K562 (cell line): Measurements from ENCODE around the gene FSIP2. TPM values are rescaled to one million over a fixed set of nuclear protein-coding genes. Genes with fewer than 3 reads are reported as not detected.

Experiments used
- ATAC-seq: fragments of 200-7000 bp; cut with Tn5 transposase; 3 replicates; pipeline ENCODE4 v1.9.1; 2020; ENCODE audit warnings: moderate library complexity
- Bru-seq: library from RNA; stranded (reverse); fragments of 400-500 nt; gene quantifications from one replicate; lab custom pipeline; 2021; lab: Mats Ljungman, UMichigan
- BruChase-seq, 2 experiments: library from RNA; stranded (reverse); fragments of 400-500 nt; gene quantifications; one replicate each; lab custom pipeline; 2021; lab: Mats Ljungman, UMichigan
- BruUV-seq: library from RNA; stranded (reverse); fragments of 400-500 nt; replicated peaks from 2 replicates; lab custom pipeline; 2021; lab: Mats Ljungman, UMichigan
- CTCF ChIA-PET: fragments of 300-600 bp; formaldehyde crosslinking; extraction: SDS; loops from one replicate; lab custom pipeline; 2021; ENCODE audit warnings: low intra/inter-chr PET ratio; lab: Yijun Ruan, JAX
- POLR2A ChIA-PET: fragments of 300-600, 350-650 bp; sonication (Branson Sonifier 250); formaldehyde crosslinking; extraction: SDS; loops from one replicate; lab custom pipeline; 2021; ENCODE audit warnings: antibody characterized with exemption, inconsistent platforms; lab: Yijun Ruan, JAX
- DNase-seq, 4 experiments: peaks; one replicate each; pipeline versions ENCODE4 v3.0.0 to v3.0.0-alpha.2; 2011 to 2018; ENCODE audit warnings: low spot score in 3 of 4, mixed read lengths in 3 of 4; ENCODE audit errors: extremely low read depth in 1 of 4
- FAIRE-seq: peaks from 2 replicates; lab custom pipeline; 2011; peaks lifted over from hg19 to GRCh38; lab: Jason Lieb, UNC
- H2AFZ ChIP-seq: 2 replicates; pipeline ENCODE4 v1.6.0; 2011; ENCODE audit warnings: low read depth, low read length, control low read depth, inconsistent platforms
- H3K27ac ChIP-seq: fragments of 200-600 bp; 3 replicates; pipeline ENCODE4 v1.8.0; 2011; ENCODE audit warnings: low read depth, mild to moderate bottlenecking, control low read depth, inconsistent platforms, low read length, moderate library complexity, mixed read lengths; ENCODE audit errors: extremely low read depth
- H3K27me3 ChIP-seq, 2 experiments: fragments of 300-600 bp in 1 of 2; 2 replicates in 1 of 2; 3 replicates in 1 of 2; pipeline versions ENCODE4 v1.6.0 to v1.8.0; 2011; ENCODE audit warnings: inconsistent platforms in 2 of 2, low read length in 2 of 2, mild to moderate bottlenecking in 1 of 2, mixed read lengths in 1 of 2, moderate library complexity in 1 of 2; ENCODE audit not compliant: control insufficient read depth in 2 of 2, insufficient read depth in 2 of 2
- H3K36me3 ChIP-seq: fragments of 300-600 bp; 3 replicates; pipeline ENCODE4 v1.8.0; 2011; ENCODE audit warnings: mild to moderate bottlenecking, low read length, inconsistent platforms; ENCODE audit not compliant: control insufficient read depth, insufficient read depth
- H3K4me1 ChIP-seq, 2 experiments: fragments of 200-600 bp in 1 of 2; replicated peaks in 1 of 2; 2 replicates in 1 of 2; 3 replicates in 1 of 2; pipeline versions ENCODE4 v1.5.1 to v1.8.0; 2011; ENCODE audit warnings: inconsistent platforms in 2 of 2, low read length in 2 of 2, mild to moderate bottlenecking in 1 of 2, mixed read lengths in 1 of 2, moderate library complexity in 1 of 2; ENCODE audit not compliant: control insufficient read depth in 2 of 2, insufficient read depth in 2 of 2
- H3K4me2 ChIP-seq: 2 replicates; pipeline ENCODE4 v1.6.1; 2011; ENCODE audit warnings: low read length, control low read depth, inconsistent platforms, mixed read lengths; ENCODE audit not compliant: insufficient read depth
- H3K4me3 ChIP-seq: fragments of 200-600 bp; sonication (generic), shearing (Covaris generic); 2 replicates; pipeline ENCODE4 v1.5.1; 2016; ENCODE audit warnings: control low read depth, inconsistent platforms
- H3K79me2 ChIP-seq: fragments of 200-600 bp; 3 replicates; pipeline ENCODE4 v1.8.0; 2011; ENCODE audit warnings: low read length, inconsistent platforms; ENCODE audit not compliant: control insufficient read depth, insufficient read depth
- H3K9ac ChIP-seq, 2 experiments: 2 replicates each; pipeline versions ENCODE4 v1.6.0 to v1.6.1; 2011; ENCODE audit warnings: low read depth in 2 of 2, low read length in 2 of 2, control low read depth in 1 of 2, inconsistent platforms in 1 of 2, mild to moderate bottlenecking in 1 of 2, mixed read lengths in 1 of 2; ENCODE audit not compliant: insufficient read depth in 1 of 2
- H3K9me1 ChIP-seq: one replicate; pipeline ENCODE4 v1.6.0; 2011; ENCODE audit warnings: inconsistent platforms, mild to moderate bottlenecking, low read length, moderate library complexity; ENCODE audit not compliant: control insufficient read depth, insufficient read depth
- H3K9me3 ChIP-seq: replicated peaks from 2 replicates; pipeline ENCODE4 v1.5.1; 2011; ENCODE audit warnings: low read depth, low read length, inconsistent platforms; ENCODE audit not compliant: control insufficient read depth, insufficient read depth
- H4K20me1 ChIP-seq: replicated peaks from 2 replicates; pipeline ENCODE4 v1.6.1; 2011; ENCODE audit warnings: low read length, inconsistent platforms, mixed read lengths; ENCODE audit not compliant: control insufficient read depth, insufficient read depth
- DEAF1 ChIP-seq: fragments of 450-650 bp; formaldehyde crosslinking; IDR thresholded peaks from 2 replicates; pipeline ENCODE4 v1.4.0; 2020; ENCODE audit warnings: mild to moderate bottlenecking, moderate library complexity
- E2F6 ChIP-seq, 2 experiments: IDR thresholded peaks; 2 replicates each; pipeline ENCODE4 v1.6.1; 2011; ENCODE audit warnings: borderline replicate concordance in 1 of 2, control low read depth in 1 of 2, low read depth in 1 of 2, low read length in 1 of 2, mild to moderate bottlenecking in 1 of 2, mixed read lengths in 1 of 2, moderate library complexity in 1 of 2; ENCODE audit not compliant: insufficient read depth in 1 of 2, insufficient read length in 1 of 2, poor library complexity in 1 of 2, severe bottlenecking in 1 of 2; ENCODE audit errors: extremely low read depth in 1 of 2
- FOXA3 ChIP-seq, 2 experiments: fragments of 450-650 bp in 1 of 2; sonication (generic) in 1 of 2; formaldehyde crosslinking; IDR thresholded peaks in 1 of 2; conservative IDR thresholded peaks in 1 of 2; 2 replicates each; pipeline versions ENCODE4 v1.4.0 to v1.8.0; 2020 to 2022; ENCODE audit warnings: mild to moderate bottlenecking in 2 of 2, missing genetic modification reagents in 1 of 2
- KAT8 ChIP-seq: fragments of 450-650 bp; IDR thresholded peaks from 2 replicates; pipeline ENCODE4 v1.6.1; 2016; ENCODE audit warnings: low read depth, mild to moderate bottlenecking
- MTA1 ChIP-seq: fragments of 450-650 bp; IDR thresholded peaks from 2 replicates; pipeline ENCODE4 v1.6.1; 2017; ENCODE audit warnings: borderline replicate concordance
- POLR2AphosphoS2 ChIP-seq: IDR thresholded peaks from 2 replicates; pipeline ENCODE4 v1.6.1; 2012; ENCODE audit warnings: low read length, improper control_type of control experiment
- RAD21 ChIP-seq, 2 experiments: fragments of 250-450 bp in 1 of 2; fragments of 450-650 bp in 1 of 2; sonication (Bioruptor Pico) in 1 of 2; formaldehyde crosslinking in 1 of 2; IDR thresholded peaks in 1 of 2; conservative IDR thresholded peaks in 1 of 2; 2 replicates each; pipeline versions ENCODE4 v1.4.0 to v1.8.0; 2020 to 2022; ENCODE audit warnings: mild to moderate bottlenecking in 2 of 2, moderate library complexity in 1 of 2
- SAFB2 ChIP-seq: fragments of 200-400 bp; formaldehyde crosslinking; IDR thresholded peaks from 2 replicates; pipeline ENCODE4 v1.6.1; 2018; ENCODE audit warnings: borderline replicate concordance, low read length, low read depth, moderate library complexity; ENCODE audit not compliant: severe bottlenecking
- SMAD3 ChIP-seq: fragments of 450-650 bp; formaldehyde crosslinking; conservative IDR thresholded peaks from 2 replicates; pipeline ENCODE4 v1.4.0; 2020; ENCODE audit warnings: mild to moderate bottlenecking
- ZNF76 ChIP-seq: fragments of 250-450 bp; sonication (Bioruptor Pico); IDR thresholded peaks from 2 replicates; pipeline ENCODE4 v1.4.0; 2020; ENCODE audit warnings: mild to moderate bottlenecking, moderate library complexity, borderline replicate concordance
- WGBS: fragments of 100-300 bp; shearing (Covaris generic); methylation state at CpG from one replicate; pipeline ENCODE4 v1.1.6; 2016; ENCODE audit warnings: low coverage, mixed read lengths; ENCODE audit not compliant: insufficient coverage; ENCODE audit errors: missing lambda C conversion rate; 5-methylcytosine and 5-hydroxymethylcytosine counted together
- in situ Hi-C: fragments of 300-500 bp; cut with MboI; formaldehyde crosslinking; loops from 4 replicates; pipeline ENCODE4 v1.15.0; 2018; ENCODE audit warnings: inconsistent platforms, mixed read lengths
- intact Hi-C: fragments of 100-400 bp; cut with micrococcal nuclease; formaldehyde crosslinking; loops from 2 replicates; pipeline ENCODE4 v1.14.2; 2022
- long read RNA-seq, 3 experiments: library from polyadenylated mRNA in 2 of 3; library from RNA in 1 of 3; unstranded in 2 of 3; stranded (forward) in 1 of 3; transcript quantifications; one replicate each; pipeline ENCODE4 v2.0.0, GENCODE V29; 2019 to 2022
- polyA minus RNA-seq, 3 experiments: library from RNA; depleted of rRNA, polyadenylated mRNA; stranded (reverse); fragments of >200 nt; gene quantifications; 2 replicates each; pipeline ENCODE4 v1.2.3, GENCODE V29; 2011
- polyA plus RNA-seq, 8 experiments: library from polyadenylated mRNA; depleted of rRNA in 4 of 8; stranded (reverse) in 5 of 8; unstranded in 3 of 8; fragments of >200 nt; fragmentation: Nextera tagmentation in 2 of 8; fragmentation: Illumina TruSeq in 1 of 8; extraction: Ambion mirVana in 2 of 8; extraction: Trizol in 1 of 8; gene quantifications; 2 replicates each; pipeline versions ENCODE4 v1.2.1 to v1.2.3, GENCODE V29; 2011 to 2014; ENCODE audit warnings: inconsistent platforms in 1 of 8, missing spikeins in 1 of 8
- total RNA-seq, 7 experiments: library from RNA; depleted of rRNA in 6 of 7; stranded (reverse); fragments of >200 nt in 6 of 7; fragmentation: Illumina TruSeq in 2 of 7; extraction: Trizol in 2 of 7; gene quantifications; 2 replicates each; pipeline versions ENCODE4 v1.2.1 to v1.2.3, GENCODE V29; 2011 to 2021; ENCODE audit warnings: low replicate concordance in 1 of 7

The FSIP2 gene
- total RNA-seq (2011; cell fraction: chromatin; rRNA removed; ENCODE audit: low replicate concordance) = 0.09 and 0.60 TPM in 2 replicates
- total RNA-seq (2011; cell fraction: nucleolus; rRNA removed) = 0.13 TPM in 1 of 2 replicates, not detected in the other
- 1.5 TPM in 1 of 2 replicates, not detected in the other for total RNA-seq (2011; cell fraction: nucleoplasm; rRNA removed)
- total RNA-seq (2014; rRNA removed) = not detected in 2 replicates
- not detected in 2 replicates for total RNA-seq (2014; rRNA removed; fragmentation: Illumina TruSeq; extraction: Trizol)
- 0.04 TPM in 1 of 2 replicates, not detected in the other for total RNA-seq (2015; rRNA removed; fragmentation: Illumina TruSeq; extraction: Trizol)
- total RNA-seq (2021) = 0.04 TPM in 2 replicates
- polyA plus RNA-seq (2011; rRNA removed) = not detected in 2 replicates
- not detected in 2 replicates for polyA plus RNA-seq (2011; cell fraction: cytosol; rRNA removed)
- not detected in 2 replicates for polyA plus RNA-seq (2011; cell fraction: nucleus; rRNA removed)
- 0.21 and 0.58 TPM in 2 replicates for polyA plus RNA-seq (2012)
- polyA plus RNA-seq (2014; fragmentation: Illumina TruSeq; extraction: Trizol) = not detected in 2 replicates
- polyA plus RNA-seq (2014; fragmentation: Nextera tagmentation; extraction: Ambion mirVana) = under 1 TPM in 1 of 2 experiments, not detected in 1; 0.01 TPM
- not detected in 2 replicates for polyA plus RNA-seq (2014; rRNA removed)
- not detected in 2 replicates for polyA minus RNA-seq (2011; rRNA and poly(A)+ RNA removed)
- polyA minus RNA-seq (2011; cell fraction: cytosol; rRNA and poly(A)+ RNA removed) = not detected in 2 replicates
- polyA minus RNA-seq (2011; cell fraction: nucleus; rRNA and poly(A)+ RNA removed) = 0.13 and 0.22 TPM in 2 replicates
- Bru-seq, nascent RNA = not detected
- percentile 3 among the genes with signal in this experiment for BruChase-seq, experiment 1, labeled RNA remaining after a 2-hour chase
- percentile 4 among the genes with signal in this experiment for BruChase-seq, experiment 2, labeled RNA remaining after a 6-hour chase
- long read RNA-seq, experiment 1, partial matches to known transcripts = 0 of 1 reads
- long read RNA-seq, experiment 1, other reads (novel, unspliced or antisense) = 1 of 1 reads
- long read RNA-seq, experiment 2 = 0 reads
- long read RNA-seq, experiment 3 = 0 reads

GRCh38 chr2:185738679-185739472, at the start of gene FSIP2:
Gene FSIP2, plus strand, starts transcription at chr2:185738804. Its CDS starts 91 bp downstream, at chr2:185738895.
- Histone ChIP-seq H3K36me3 (no peaks in the 10 kb centered on the region), H3K27me3 (no peaks in the 10 kb centered on the region), H2AFZ (no peak within 1 kb of the TSS), H4K20me1 (no peaks in the 10 kb centered on the region), H3K27ac (no peak within 1 kb of the TSS), H3K4me2 (peak within 1 kb of the TSS; percentile 22; the same call in 1 of the 2 replicates), H3K9ac (no peak within 1 kb of the TSS), H3K9me1 (no peaks in the 10 kb centered on the region), H3K79me2 (no peaks in the 10 kb centered on the region), H3K4me1 (peaks cover 0 to 6% of the 10 kb centered on the region in 2 experiments; a peak in 1 of 5 replicates), H3K4me3 (peak within 1 kb of the TSS; percentile 25; the same call in 1 of the 2 replicates), H3K9me3 (0 out of 2 replicates have a peak, but pooled peaks cover 3% of the 10 kb centered on the region)
- intact Hi-C loops (loop anchor here (10.0 kb wide), 1 partner anchor 716 kb away; no protein-coding TSS in a partner anchor), in situ Hi-C loops (loop anchor here (10.0 kb wide), 1 partner anchor 1036 kb away; no protein-coding TSS in a partner anchor)
- no TSS peak for BruUV-seq
- peak; percentile 50 to 63 (median 58) for DNase-seq
- peak; percentile 100 for ATAC-seq
- ChIA-PET CTCF (no interaction called here), POLR2A (no interaction called here)
- no peak for FAIRE-seq
- WGBS = 26% methylated on average over 37 of the region's 59 CpGs
- TF ChIP-seq KAT8 (no peak), ZNF76 (CRISPR knock-in tag) (no peak), SAFB2 (no peak), POLR2AphosphoS2 (no peak), FOXA3 (CRISPR knock-in tag; conservative IDR thresholded peaks at IDR 0.05 in 1 of 2, IDR thresholded peaks at IDR 0.05 in 1 of 2) (no peak), DEAF1 (CRISPR knock-in tag) (peak; percentile 68), SMAD3 (no peak), E2F6 (IDR thresholded peaks at IDR 0.05; ENCODE audit: borderline replicate concordance in 1 of 2, extremely low read depth in 1 of 2, insufficient read depth in 1 of 2, insufficient read length in 1 of 2, low read depth in 1 of 2, low read length in 1 of 2, poor library complexity in 1 of 2, severe bottlenecking in 1 of 2) (peak in 1 of 2 experiments; percentile 34), MTA1 (no peak), RAD21 (CRISPR knock-in tag; conservative IDR thresholded peaks at IDR 0.05 in 1 of 2, IDR thresholded peaks at IDR 0.05 in 1 of 2) (peak; percentile 77 to 80)
